C4-2B (cell line): Measurements from ENCODE around the gene SLC30A1.

Experiments used
- H3K27ac ChIP-seq: fragments of 450-650 bp; 2 replicates; pipeline ENCODE4 v1.5.1; 2017
- ZFX ChIP-seq: fragments of 450-650 bp; IDR thresholded peaks from 2 replicates; pipeline ENCODE4 v1.6.1; 2017
- TF ChIP-seq, protein P1 (sequence below): fragments of 450-650 bp; conservative IDR thresholded peaks from 2 replicates; pipeline ENCODE4 v1.5.1; 2017; ENCODE audit warnings: mild to moderate bottlenecking

Gene SLC30A1

DNA sequence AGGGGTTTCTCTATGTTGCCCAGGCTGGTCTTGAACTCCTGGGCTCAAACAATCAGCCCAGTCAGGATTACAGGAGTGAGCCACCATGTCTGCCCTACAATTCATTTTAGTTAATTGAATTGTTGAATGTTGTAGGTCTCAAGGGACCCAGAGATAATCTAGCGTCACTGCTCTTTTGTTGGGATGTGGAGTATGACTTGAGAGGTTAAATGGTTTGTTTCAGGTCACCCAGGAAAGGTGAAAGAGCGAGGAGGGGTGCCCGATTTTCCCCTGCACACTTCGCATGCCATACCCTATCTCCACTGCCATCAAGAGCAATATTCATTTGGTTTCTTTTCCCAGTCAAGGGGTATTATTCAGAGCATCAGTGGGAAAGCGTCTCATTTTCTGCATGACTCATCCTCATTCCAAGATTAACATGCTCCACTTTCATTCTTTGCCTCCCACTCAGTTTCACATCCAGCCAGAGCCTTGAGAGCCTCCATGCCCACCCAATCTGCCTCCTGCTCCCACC, 13.1 kb upstream of the SLC30A1 start:
- TF ChIP-seq, protein P1, sequence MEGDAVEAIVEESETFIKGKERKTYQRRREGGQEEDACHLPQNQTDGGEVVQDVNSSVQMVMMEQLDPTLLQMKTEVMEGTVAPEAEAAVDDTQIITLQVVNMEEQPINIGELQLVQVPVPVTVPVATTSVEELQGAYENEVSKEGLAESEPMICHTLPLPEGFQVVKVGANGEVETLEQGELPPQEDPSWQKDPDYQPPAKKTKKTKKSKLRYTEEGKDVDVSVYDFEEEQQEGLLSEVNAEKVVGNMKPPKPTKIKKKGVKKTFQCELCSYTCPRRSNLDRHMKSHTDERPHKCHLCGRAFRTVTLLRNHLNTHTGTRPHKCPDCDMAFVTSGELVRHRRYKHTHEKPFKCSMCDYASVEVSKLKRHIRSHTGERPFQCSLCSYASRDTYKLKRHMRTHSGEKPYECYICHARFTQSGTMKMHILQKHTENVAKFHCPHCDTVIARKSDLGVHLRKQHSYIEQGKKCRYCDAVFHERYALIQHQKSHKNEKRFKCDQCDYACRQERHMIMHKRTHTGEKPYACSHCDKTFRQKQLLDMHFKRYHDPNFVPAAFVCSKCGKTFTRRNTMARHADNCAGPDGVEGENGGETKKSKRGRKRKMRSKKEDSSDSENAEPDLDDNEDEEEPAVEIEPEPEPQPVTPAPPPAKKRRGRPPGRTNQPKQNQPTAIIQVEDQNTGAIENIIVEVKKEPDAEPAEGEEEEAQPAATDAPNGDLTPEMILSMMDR: no peak
- H3K27ac ChIP-seq: 0 out of 2 replicates have a peak overlapping the region, but pooled peaks have one; percentile 42

DNA sequence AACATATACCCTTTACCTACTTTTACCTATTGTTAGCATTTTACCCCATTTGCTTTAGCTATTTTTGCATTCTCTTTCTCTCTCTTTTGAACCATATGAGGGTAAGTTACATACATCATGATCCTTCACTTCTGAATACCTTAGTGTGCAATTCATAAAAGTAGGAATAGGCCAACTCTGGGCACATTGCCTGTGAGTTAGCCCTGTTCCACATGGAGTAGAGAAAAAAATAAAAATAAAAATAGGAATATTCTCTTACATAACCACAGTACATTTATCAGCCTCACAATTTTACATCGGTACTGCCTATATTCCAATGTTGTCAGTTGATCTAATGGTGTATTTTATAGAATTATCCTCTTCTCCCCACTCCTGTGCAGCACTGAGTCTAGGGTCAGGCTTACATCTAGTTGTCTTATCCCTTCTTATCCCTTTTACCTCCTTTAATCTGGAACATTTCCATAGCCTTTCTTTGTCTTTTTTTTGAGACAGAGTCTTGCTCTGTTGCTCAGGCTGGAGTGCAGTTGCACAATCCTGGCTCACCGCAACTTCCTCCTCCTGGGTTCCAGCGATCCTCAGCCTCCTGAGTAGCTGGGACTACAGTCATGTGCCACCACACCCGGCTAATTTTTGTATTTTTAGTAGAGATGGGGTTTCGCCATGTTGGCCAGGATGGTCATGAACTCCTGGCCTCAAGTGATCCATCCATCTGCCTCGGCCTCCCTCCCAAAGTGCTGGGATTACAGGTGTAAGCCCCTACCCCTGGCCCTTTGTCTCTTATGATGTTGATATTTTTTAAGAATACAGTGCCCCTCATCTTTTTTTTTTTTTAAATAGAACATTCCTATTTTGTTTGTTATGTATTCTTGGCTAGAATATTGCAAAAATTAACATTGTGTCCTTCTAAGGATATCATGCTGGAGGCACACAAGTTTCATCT, 11.1 kb upstream of the SLC30A1 start:
- TF ChIP-seq, protein P1: no peak
- no peak for TF ChIP-seq ZFX
- H3K27ac ChIP-seq: no peak overlapping the region

DNA sequence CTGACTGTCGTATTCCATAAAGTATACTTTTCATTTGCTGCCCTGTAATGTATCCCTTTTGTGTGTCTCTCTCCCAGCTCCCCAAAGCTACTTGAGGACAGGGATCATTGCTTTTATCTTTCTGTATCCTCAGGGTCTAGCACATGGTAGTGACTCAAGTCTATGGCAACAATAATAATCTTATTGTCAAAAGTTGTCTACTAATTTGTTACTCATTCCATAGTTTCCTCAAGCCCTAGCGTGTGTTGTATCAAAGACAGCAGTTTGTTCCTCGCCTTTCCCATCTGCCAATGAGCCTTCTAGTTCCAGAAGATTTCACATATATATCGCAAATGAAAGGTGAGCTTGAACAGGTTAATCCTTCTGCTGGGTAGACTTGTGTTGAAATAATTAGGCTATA, 9.8 kb upstream of the SLC30A1 start:
- H3K27ac ChIP-seq: no peak overlapping the region
- TF ChIP-seq, protein P1: no peak
- TF ChIP-seq ZFX: no peak

DNA sequence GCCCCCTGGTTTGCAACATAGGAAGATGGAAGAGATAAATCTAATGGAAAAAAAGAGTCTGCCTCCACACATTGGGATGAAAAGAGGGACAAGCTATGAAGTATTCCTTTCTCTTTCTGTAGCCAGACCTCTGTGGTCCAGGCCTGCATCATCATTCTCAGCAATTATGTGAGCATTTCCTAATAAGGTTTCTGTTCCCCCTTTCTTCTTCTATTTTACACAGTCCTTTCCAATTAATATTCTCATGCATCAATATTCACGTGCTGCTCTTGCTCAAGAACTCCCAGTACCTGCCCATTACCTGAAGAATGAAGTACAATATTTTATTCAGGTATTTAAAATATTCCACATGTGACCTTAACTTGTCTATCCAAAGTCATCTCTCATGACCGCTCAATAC, 8.2 kb upstream of the SLC30A1 start:
- H3K27ac ChIP-seq: no peak overlapping the region
- TF ChIP-seq, protein P1: no peak
- no peak for TF ChIP-seq ZFX

DNA sequence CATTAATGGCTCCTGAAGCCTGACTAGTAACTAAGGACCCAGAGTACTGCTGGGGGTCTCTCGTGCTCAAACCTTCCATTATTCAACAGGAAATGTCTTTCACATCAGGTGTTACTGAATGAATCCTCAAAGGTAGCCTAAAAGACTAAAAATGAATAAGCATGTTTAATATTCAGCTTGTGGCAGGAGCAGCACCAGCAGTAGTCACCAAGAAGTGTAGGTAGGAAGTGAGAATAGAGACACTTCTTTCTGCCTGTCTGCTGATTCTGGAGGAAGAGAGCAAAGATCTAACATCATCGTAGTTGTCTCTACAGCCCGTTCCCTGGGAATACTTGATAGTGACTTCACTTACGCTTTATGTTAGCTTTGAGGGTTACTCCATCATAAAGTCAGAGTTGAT, 7.6 kb upstream of the SLC30A1 start:
- H3K27ac ChIP-seq: no peak overlapping the region
- no peak for TF ChIP-seq ZFX
- TF ChIP-seq, protein P1: no peak

DNA sequence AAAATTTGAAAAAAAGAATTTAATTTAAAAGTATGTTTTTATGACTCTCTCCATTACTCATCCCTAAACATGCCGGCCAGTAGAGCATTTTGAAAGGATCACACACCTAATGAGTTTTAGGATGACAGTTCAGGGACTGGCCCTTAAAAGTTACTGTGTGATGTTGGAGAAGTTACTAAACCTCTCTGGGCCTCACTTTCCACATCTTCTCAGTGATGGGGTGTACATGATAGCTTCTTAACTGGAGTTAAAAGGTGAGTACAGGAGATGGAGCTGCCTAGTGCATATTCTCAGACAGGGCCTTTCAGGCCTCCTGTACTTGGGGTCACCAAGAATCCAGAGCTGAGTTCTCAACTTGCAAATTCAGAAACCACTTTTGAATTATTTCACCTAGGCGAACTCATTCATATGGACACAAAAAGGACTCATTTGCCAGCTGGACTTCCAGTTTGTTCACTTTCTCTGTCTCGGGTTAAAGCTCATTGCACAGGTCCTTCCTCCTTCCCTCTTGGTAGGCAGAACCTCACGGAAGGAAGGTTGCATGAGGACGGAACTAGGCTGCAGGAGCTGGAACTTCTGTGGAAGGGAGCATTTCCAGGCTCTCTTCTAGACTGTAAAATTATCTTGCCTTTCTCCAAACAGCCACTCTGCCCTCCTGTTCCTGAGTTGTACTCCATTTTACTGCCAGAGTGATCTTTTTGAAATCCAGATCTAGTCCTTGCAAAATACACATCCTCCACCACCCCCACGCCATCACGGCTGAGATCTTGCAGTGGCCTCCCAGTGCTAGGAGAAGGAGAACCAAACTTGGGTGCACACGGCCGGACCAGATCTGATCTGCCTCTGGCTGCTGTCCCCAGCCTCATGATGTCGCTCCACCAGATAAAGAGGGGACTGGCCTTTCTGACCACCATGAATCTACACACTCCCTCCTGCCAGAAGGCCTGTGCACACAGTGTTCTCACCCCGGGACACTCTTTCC, 4.3 kb upstream of the SLC30A1 start:
- TF ChIP-seq, protein P1: no peak
- no peak for TF ChIP-seq ZFX
- H3K27ac ChIP-seq: no peak overlapping the region
